Measurements from ENCODE around the gene KCNK4. TPM values are rescaled to one million over a fixed set of nuclear protein-coding genes. Genes with fewer than 3 reads are reported as not detected.
A peak's percentile ranks its signal among the peaks of the same experiment; 100 is the strongest.

The KCNK4 gene
- total and polyA plus RNA-seq, 2 of the 13 experiments (the other 11 are each of a cell fraction or from before 2014, with no cell fraction given) = not detected

- TF ChIP-seq ZNF614 (CRISPR knock-in tag; IDR thresholded peaks at IDR 0.05; ENCODE audit: borderline replicate concordance) (peak; percentile 34; the same call in 1 of the 2 replicates), MATR3 (CRISPR knock-in tag; IDR thresholded peaks at IDR 0.05) (no peak), ZKSCAN8 (CRISPR knock-in tag; IDR thresholded peaks at IDR 0.05; ENCODE audit: borderline replicate concordance) (no peak), ZNF569 (CRISPR knock-in tag; IDR thresholded peaks at IDR 0.05; ENCODE audit: borderline replicate concordance) (no peak; the same call in 1 of the 2 replicates), KLF13 (CRISPR knock-in tag; IDR thresholded peaks at IDR 0.05) (no peak), SCMH1 (CRISPR knock-in tag; IDR thresholded peaks at IDR 0.05; ENCODE audit: borderline replicate concordance) (no peak), HHEX (CRISPR knock-in tag; IDR thresholded peaks at IDR 0.05) (no peak), SIN3B (IDR thresholded peaks at IDR 0.05; ENCODE audit: low read length) (no peak), ZBTB39 (CRISPR knock-in tag; IDR thresholded peaks at IDR 0.05) (0 out of 2 replicates have a peak, but pooled peaks have one; percentile 67), ZNF556 (CRISPR knock-in tag; IDR thresholded peaks at IDR 0.05; ENCODE audit: borderline replicate concordance) (peak; percentile 46; the same call in 1 of the 2 replicates), ZNF879 (CRISPR knock-in tag; IDR thresholded peaks at IDR 0.05) (no peak), PREB (CRISPR knock-in tag; IDR thresholded peaks at IDR 0.05) (no peak), SPEN (CRISPR knock-in tag; IDR thresholded peaks at IDR 0.05; ENCODE audit: low read depth) (0 out of 2 replicates have a peak, but pooled peaks have one; percentile 43), EP300 (IDR thresholded peaks at IDR 0.05; ENCODE audit: low read depth in 2 of 2, low read length in 2 of 2) (0 out of 4 replicates have a peak, but pooled peaks of 1 of the 2 experiments have one; percentile 5), EP300 (CRISPR knock-in tag; IDR thresholded peaks at IDR 0.05; ENCODE audit: borderline replicate concordance) (no peak), SOX5 (CRISPR knock-in tag; IDR thresholded peaks at IDR 0.05; ENCODE audit: borderline replicate concordance) (no peak), MED8 (CRISPR knock-in tag; IDR thresholded peaks at IDR 0.05; ENCODE audit: insufficient replicate concordance) (no peak), TFDP1 (CRISPR knock-in tag; IDR thresholded peaks at IDR 0.05; ENCODE audit: borderline replicate concordance) (peak; percentile 82; the same call in 1 of the 2 replicates), SAFB2 (CRISPR knock-in tag; IDR thresholded peaks at IDR 0.05; ENCODE audit: borderline replicate concordance, low read depth) (peak; percentile 75), CREBL2 (CRISPR knock-in tag; IDR thresholded peaks at IDR 0.05; ENCODE audit: borderline replicate concordance) (no peak), ZBTB33 (CRISPR knock-in tag; IDR thresholded peaks at IDR 0.05) (0 out of 2 replicates have a peak, but pooled peaks have one; percentile 3), NR1H2 (CRISPR knock-in tag; IDR thresholded peaks at IDR 0.05; ENCODE audit: borderline replicate concordance, low read depth) (no peak; the same call in 1 of the 2 replicates), MEIS2 (CRISPR knock-in tag; IDR thresholded peaks at IDR 0.05) (peak; percentile 72; the same call in 1 of the 2 replicates)
Measured at GRCh38 chr11:64317961-64318765, 27.1 kb downstream of the KCNK4 start, which contains the start of gene PRDX5 (continued).

All from HepG2 (cell line).